Measurements from ENCODE around the gene PEX1. TPM values are rescaled to one million over a fixed set of nuclear protein-coding genes. Genes with fewer than 3 reads are reported as not detected.

The PEX1 gene
- total and polyA plus RNA-seq, 2 of the 13 experiments (the other 11 are each of a cell fraction or from before 2014, with no cell fraction given): 16.6 to 22.4 TPM

- no peak for TF ChIP-seq CERS6 (CRISPR knock-in tag; IDR thresholded peaks at IDR 0.05)
- no peak for TF ChIP-seq PRDM4 (CRISPR knock-in tag; IDR thresholded peaks at IDR 0.05; ENCODE audit: borderline replicate concordance)
- TF ChIP-seq ZNF784 (CRISPR knock-in tag; IDR thresholded peaks at IDR 0.05; ENCODE audit: borderline replicate concordance): no peak
- no peak for TF ChIP-seq JUN (CRISPR knock-in tag; IDR thresholded peaks at IDR 0.05)
- TF ChIP-seq FOXJ3 (CRISPR knock-in tag; IDR thresholded peaks at IDR 0.05; ENCODE audit: borderline replicate concordance): no peak
- TF ChIP-seq ZNF253 (CRISPR knock-in tag; IDR thresholded peaks at IDR 0.05; ENCODE audit: borderline replicate concordance): peak; percentile 80; the same call in 1 of the 2 replicates
- TF ChIP-seq IKZF4 (CRISPR knock-in tag; IDR thresholded peaks at IDR 0.05; ENCODE audit: borderline replicate concordance, low read depth, not compliant biosample characterization): no peak
- peak; percentile 72 for TF ChIP-seq YEATS4 (CRISPR knock-in tag; IDR thresholded peaks at IDR 0.05; ENCODE audit: borderline replicate concordance)
- TF ChIP-seq SETDB1 (CRISPR knock-in tag; IDR thresholded peaks at IDR 0.05; ENCODE audit: borderline replicate concordance): no peak
- no peak for TF ChIP-seq ZNF883 (CRISPR knock-in tag; IDR thresholded peaks at IDR 0.05; ENCODE audit: not compliant biosample characterization)
- no peak; the same call in 1 of the 2 replicates for TF ChIP-seq ZFP41 (CRISPR knock-in tag; IDR thresholded peaks at IDR 0.05; ENCODE audit: borderline replicate concordance)
- TF ChIP-seq ZNF501 (CRISPR knock-in tag; IDR thresholded peaks at IDR 0.05): peak; percentile 93
- TF ChIP-seq BCLAF1 (IDR thresholded peaks at IDR 0.05): no peak
- no peak for TF ChIP-seq CBX1 (IDR thresholded peaks at IDR 0.05; ENCODE audit: low read depth)
- 0 out of 2 replicates have a peak, but pooled peaks have one; percentile 54 for TF ChIP-seq ZNF572 (CRISPR knock-in tag; IDR thresholded peaks at IDR 0.05)
- peak; percentile 85 for TF ChIP-seq ZNF891 (CRISPR knock-in tag; IDR thresholded peaks at IDR 0.05)
- no peak for TF ChIP-seq MTA3 (CRISPR knock-in tag; IDR thresholded peaks at IDR 0.05)
- TF ChIP-seq NCOA5 (CRISPR knock-in tag; IDR thresholded peaks at IDR 0.05): no peak
- peak; percentile 83 for TF ChIP-seq KDM5B (CRISPR knock-in tag; IDR thresholded peaks at IDR 0.05; ENCODE audit: borderline replicate concordance)
- TF ChIP-seq HOXA9 (CRISPR knock-in tag; IDR thresholded peaks at IDR 0.05; ENCODE audit: borderline replicate concordance): no peak
- TF ChIP-seq MAX (IDR thresholded peaks at IDR 0.05): peak; percentile 75
- TF ChIP-seq HOXD1 (CRISPR knock-in tag; IDR thresholded peaks at IDR 0.05): peak; percentile 89; the same call in 1 of the 2 replicates
These were observed 80.7 kb downstream of the PEX1 start, which contains the start of gene GATAD1 (continued) for GRCh38 chr7:92447345-92448204.
